ENCODE results near the gene GPS1.
"Not testable (repeated sequence)": the region's sequence is repeated elsewhere in the genome, so short reads cannot be mapped to it uniquely, and the experiment has no call there.

The GPS1 gene

DNA sequence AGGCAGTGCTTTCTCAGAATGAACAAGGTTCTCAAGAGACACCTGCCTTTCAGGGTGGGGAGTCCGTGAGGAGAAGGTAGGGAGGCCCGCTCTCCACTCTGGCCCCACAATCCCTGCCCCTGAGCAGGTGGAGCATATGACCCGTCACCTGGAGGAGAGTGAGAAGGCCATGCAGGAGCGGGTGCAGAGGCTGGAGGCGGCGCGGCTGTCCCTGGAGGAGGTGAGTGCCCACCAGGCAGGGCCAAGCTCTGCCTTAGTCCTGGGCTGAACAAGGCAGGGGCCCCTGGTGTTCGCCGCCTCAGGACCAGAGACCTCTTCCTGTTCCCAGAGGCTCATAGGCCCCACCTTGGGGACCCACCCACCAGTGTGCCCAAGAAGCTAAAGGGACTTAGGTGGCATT is 22.7 kb upstream of the GPS1 start:
- DNase-seq (ENCODE audit: low spot score), result no peak

DNA sequence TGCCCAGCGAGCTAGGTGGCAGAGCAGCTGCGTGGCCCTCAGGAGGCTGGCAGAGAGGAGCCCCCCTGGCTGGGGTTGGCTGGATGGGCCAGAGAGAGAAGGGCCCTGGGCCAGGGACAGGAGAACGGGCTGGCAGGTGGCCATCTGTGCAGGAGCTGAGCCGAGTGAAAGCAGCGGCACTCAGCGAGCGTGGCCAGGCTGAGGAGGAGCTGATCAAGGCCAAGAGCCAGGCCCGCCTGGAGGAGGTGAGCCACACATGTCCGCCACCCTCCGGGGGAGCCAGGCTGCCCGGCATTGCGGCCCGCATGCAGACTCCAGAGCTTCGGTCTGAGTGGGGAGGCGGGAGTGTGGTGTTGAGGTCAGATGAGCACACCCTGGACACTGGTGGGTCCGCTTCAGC is 22.3 kb upstream of the GPS1 start:
- DNase-seq (ENCODE audit: low spot score), result no peak

DNA sequence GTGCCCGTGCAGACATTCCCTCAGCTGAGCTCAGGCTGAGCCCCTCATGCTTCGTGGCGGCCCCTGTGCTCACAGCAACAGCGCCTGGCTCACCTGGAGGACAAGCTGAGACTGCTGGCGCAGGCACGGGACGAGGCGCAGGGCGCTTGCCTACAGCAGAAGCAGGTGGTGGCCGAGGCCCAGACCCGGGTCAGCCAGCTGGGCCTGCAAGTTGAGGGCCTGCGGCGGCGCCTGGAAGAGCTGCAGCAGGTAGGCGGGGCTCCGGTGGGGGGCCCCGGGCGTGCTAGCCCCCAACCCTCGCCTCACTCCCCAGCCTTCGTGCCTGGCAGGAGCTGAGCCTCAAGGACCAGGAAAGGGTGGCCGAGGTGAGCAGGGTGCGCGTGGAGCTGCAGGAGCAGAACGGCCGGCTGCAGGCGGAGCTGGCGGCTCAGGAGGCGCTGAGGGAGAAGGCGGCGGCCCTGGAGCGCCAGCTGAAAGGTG is 21.7 kb upstream of the GPS1 start:
- DNase-seq (ENCODE audit: low spot score), result no peak

DNA sequence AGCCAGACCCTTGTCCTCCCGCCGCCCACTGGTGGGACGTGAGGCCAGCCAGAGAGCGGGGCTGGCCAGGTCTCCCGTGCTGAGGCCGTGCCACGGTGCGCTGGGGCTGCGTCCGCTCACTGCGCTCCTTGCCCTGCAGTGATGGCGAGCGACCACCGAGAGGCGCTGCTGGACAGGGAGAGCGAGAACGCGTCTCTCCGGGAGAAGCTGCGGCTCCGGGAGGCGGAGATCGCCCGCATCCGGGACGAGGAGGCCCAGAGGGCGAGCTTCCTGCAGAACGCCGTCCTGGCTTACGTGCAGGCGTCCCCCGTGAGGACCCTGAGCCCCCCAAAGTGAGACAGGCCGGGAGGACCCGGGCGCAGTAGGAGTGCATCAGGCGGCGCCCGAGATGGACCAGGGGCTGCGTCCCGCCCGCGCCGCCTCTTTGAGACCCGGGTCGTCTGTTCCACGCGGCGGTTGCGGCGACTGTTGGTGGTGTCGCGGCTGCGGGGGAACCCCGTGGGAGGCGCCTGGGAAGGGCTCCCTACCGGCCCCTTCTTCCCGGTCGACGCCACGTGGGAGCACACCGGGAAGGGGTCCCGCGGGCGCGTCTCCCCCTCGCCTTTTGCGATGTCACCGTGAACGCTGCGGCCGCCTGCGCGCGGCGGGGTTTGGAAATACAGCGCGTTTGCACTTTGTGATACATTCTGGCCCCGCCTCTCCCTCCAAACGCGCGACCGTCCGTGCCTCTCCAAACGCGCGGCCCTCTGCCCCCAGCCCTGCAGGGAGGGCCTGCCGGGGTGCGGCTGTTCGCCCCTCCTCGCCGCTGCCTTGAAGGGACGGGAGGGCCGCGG is 21.0 kb upstream of the GPS1 start:
- peak; percentile 90 for DNase-seq (ENCODE audit: low spot score)

DNA sequence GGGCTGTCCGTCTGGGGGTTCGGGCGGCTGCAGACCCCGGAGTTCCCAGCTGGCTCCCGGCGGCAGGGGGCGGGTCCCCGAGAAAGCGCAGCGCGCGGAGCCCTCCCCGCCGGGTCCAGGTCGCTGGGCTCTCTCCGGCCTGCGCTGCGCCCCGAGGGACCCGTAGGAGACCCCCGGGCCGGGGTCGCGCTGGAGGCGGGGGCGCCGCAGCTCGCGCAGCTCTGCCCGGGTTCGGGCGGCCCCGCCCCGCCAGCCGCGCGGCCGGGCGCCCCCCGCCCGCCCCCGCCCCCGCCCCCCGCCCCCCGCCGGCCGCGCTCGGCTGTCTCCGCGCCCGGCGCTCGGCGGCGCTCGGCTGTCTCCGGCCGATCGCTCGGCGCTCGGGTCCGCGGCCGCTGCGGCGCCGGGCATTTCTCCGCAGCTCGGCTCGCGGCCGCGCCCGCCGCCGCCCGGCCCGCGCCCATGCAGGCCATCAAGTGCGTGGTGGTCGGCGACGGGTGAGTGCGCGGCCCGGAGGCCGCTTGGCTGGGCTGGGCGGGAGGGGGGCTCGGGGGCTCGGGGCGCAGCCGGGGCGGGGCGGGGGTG is 20.3 kb upstream of the GPS1 start, which contains the start of gene RAC3:
Gene RAC3, plus strand, starts transcription at position 376 of the 582 bp plus-strand sequence. Its CDS starts 84 bp downstream, at position 460.
- peak; percentile 72 for DNase-seq (ENCODE audit: low spot score)

DNA sequence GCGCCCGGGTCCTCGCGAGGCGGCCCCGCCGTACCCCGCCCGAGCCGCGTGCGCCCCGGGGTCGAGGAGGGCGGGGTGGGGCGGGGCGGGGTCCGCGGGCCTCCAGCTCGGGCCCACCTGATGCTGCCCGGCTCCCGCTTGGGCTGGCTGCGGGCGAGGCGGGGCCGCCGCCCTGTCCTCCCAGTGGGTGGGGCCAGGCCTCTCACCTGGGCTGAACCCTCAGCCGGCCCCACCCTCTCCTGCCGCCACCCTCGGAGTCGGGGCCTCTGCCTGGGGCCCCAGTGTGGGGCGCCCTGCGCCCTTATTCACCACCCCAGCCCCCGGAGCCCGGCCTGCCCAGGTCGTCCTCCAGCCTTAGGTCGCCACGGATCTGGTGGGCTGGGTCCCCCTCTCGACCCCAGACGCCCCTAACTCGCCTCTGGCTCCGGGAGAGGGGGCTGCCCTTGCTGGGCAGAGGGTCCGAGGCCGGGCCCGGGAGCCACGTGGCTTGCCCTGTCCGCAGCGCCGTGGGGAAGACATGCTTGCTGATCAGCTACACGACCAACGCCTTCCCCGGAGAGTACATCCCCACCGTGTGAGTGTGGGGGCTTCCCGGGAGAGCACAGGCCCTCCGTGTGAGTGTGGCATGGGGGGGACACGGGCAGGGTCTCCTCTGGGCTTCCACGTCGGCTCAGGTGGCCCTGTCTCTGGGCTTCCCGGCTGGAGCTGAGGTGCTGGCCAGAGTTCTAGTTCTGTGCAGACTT is 19.6 kb upstream of the GPS1 start:
- no peak for DNase-seq (ENCODE audit: low spot score)

DNA sequence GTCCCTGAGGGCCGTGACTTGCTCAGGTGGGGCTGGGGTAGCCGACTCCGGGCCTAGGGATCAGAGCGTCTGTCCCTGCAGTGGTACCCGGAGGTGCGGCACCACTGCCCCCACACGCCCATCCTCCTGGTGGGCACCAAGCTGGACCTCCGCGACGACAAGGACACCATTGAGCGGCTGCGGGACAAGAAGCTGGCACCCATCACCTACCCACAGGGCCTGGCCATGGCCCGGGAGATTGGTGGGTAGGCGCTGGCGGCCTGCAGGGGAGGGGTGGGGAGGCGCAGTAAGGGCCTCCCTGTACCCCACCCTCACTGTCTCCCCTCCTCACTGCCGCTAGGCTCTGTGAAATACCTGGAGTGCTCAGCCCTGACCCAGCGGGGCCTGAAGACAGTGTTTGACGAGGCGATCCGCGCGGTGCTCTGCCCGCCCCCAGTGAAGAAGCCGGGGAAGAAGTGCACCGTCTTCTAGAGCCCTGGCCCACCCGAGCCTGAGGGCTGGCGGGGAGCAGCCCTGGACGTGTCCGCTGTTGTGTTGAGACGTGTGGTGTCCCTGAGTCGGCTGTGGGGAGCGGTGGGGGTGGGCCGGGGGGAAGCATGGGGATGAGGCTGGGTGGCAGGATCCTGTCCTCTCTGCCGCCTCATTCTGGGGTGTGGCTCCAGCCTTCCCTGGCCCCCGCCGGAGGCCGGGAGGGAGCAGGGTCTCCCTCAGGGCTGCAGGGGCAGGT is 18.2 kb upstream of the GPS1 start:
- no peak for DNase-seq (ENCODE audit: low spot score)

DNA sequence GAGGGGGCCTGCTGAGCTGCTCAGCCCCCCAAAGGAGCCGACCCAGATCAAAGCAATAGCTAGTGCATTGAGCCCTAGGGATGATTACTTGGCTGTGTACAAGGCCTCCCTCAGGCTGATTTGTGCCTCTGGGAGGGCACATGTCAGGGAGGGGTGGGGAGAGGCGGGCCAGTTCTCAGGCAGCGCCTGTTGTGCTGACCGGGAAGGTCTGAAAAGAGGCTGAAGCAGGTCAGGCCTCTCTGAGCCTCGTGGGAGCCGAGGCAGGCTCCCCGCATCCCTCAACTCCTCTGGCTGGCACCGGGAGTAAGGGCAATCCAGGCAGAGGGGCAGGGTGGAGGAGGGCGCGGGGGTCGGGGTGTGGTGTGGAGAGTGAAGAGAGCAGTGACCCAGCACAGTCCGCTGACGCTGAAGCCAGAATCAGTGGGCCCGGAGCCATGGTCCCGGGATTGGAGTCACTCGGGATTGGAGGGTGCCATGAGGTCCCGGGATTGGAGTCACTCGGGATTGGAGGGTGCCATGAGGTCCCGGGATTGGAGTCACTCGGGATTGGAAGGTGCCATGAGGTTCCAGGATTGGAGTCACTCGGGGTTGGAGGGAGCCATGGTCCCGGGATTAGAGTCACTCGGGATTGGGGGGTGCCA is 17.2 kb upstream of the GPS1 start:
- DNase-seq (ENCODE audit: low spot score), result no peak

DNA sequence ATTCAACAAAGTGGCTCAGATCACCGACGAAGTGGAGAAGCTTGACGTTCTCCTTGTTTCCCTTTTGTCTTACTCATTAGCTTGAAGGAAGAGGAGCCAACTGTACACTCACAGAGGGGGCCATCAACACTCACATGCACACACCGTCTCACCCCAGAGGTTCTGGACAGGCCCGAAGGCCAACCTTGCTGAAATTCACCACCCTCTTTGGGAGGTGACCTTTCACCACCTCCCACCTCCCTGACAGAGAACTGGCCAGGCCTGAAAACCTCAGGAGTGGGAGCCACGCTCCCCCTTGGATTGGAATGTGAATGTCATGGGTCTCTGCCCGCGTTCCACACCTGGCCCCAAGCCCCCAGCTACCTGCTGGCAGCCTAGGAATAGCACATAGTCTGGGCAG is 16.2 kb upstream of the GPS1 start:
- no peak for DNase-seq (ENCODE audit: low spot score)

DNA sequence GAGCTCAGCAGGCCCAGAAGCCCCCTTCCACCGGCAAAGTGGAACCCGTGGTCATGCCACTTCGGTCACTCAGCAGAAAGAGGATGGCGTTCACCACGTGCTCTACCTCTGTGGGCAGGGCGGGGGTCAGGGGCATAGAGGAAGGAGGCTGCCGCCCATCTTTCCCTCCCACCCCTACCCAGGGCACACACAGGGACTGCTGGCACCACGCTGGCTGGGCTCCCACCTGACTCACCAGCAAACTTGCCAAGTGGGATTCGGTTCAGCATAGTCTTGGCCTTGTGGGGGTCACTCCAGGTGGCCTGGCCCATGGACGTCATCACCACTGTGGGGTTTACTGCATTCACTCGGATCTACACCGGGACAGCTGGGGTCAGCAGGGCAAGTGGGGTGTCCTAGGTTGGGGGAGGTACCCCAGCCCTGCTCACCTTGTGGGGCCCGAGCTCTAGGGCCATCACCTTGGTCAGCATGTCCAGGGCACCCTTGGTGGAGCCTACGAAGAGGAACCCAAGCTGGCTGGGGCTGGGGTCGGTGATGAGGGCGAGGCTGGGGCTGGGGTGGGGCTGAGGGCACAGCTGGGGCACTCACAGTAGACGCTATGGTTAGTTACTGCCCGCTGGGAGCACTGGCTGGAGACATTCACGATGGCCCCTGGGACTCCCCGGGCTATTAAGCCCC is 15.6 kb upstream of the GPS1 start:
- no peak for DNase-seq (ENCODE audit: low spot score)

DNA sequence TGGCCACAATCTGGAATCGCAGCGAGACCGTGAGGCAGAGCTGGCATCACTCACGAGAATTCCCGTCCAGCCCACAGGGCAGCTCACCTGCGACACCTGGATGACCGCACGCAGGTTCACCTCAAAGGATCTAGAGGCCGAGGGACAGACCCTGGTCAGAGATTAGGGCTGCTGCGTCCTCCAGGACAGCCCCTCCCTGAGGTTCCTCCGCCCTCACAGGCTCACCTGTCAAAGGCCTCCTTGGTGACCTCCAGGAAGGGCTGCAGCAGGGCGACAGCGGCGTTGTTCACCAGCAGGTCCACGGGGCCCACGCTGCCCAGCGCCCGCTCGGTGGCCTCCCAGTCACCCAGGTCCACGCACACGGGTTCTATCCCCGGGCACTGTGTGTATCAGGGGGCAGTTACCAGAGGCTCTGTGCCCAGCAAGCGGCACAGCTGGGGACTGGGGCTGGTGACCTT is 15.0 kb upstream of the GPS1 start:
- no peak for DNase-seq (ENCODE audit: low spot score)

DNA sequence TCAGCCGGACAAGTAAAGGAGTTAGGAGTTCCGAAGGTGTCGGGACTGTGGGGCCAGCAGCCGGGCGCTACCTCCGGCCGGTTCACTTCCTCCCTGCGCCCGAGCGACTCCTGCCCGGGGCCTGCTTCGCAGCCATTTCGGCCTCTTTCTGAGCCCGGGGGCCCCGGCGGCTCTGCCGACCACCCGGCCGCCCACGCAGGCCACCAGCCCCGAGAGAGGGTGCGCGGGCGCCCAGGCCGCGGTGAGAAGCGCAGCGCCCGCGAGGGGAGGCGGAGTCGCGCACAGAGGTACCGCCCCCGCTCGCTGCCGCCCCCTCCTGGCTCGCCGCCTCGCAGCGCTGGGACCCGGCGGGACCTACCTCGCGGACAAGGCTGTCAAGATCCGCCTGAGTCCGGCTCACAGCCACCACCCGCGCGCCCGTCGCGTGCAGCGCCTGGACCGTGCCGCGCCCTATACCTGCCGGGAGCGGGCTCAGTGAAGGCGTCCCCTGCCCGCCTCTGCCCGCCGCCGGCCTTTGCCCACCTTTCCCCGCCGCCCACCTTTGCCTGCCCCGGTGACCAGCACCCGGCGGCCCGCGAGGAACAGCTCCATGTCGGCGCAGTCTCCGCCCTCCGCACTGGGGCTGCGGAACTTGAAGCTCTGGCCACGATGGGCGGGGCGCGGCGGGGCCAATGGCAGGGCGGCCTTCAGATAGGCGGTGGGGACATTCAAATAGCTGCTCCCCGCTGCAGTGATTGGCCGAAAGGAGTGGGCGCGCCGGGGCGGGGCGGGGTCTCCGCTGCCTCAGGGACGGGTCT is 14.4 kb upstream of the GPS1 start, which contains the start of gene DCXR:
Gene DCXR, minus strand, starts transcription at position 606 of the 797 bp plus-strand sequence. Its CDS starts 15 bp downstream, at position 591.
- peak; percentile 97 for DNase-seq (ENCODE audit: low spot score)

DNA sequence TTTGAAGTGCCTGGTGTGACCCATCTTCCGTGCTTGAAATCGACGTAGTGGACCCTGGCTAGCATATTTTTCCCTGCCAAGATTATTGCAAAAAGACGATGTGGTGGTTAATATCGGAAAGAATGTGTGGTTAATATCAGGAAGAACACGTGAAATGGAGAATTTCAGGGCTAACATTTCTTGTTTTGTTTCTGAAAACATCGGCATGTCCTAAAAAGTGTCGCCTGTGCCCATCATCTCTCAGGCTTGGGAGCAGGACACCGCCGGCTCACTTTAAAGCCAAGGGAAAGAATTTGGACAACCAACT is 13.9 kb upstream of the GPS1 start:
- DNase-seq (ENCODE audit: low spot score), result no peak

DNA sequence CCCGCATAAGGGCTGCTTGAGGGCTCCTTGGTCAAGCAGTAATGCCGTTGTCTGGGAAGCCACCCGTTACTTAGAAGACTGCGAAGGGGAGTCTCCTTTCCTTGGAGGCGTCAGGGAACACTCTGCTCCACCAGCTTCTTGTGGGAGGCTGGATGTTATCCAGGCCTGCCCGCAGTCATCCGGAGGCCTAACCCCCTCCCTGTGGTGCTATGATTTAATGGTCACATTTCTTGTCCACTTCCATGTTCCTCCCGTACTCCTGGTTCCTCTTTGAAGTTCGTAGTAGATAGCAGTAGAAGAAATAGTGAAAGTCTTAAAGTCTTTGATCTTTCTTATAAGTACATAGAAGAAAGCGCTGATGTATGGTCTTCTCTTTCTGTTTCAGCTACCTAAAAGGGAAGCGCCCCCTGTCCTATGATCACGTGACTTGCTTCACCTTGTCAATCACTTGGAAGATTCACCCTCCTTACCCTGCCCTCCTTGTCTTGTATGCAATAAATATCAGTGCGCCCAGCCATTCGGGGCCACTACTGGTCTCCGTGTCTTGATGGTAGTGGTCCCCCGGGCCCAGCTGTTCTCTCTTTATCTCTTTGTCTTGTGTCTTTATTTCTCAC is 12.8 kb upstream of the GPS1 start:
- not testable (repeated sequence) for DNase-seq (ENCODE audit: low spot score)

DNA sequence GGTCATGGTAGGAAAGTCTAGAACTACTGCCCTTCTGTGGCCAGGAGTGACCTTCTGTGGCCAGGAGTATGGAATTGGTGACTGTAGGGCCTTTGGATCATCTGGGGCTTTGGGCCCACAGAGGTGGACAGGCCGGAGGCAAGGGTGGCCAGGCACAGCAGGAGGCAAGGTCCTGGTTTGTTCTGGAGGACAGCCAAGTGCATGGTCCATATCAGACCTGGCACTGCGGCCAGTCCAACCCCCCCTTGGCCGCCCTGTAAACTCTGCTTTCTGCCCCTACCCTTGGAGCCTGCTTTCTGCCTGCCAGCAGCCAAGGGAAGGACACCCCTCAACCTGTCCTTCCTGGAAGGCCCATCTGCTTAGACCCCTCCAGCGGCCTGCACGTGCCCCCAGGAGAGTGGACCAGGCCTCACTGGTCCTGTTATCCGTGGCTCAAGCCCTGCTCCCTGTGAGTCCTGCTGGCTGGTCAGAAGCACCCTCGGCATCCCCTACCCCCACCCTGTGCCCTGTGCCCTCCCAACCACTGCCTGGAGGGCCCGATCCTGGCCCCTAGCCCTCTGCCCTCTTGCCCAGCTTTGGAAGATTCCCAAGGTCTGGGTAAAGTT is 11.9 kb upstream of the GPS1 start:
- DNase-seq (ENCODE audit: low spot score), result no peak

DNA sequence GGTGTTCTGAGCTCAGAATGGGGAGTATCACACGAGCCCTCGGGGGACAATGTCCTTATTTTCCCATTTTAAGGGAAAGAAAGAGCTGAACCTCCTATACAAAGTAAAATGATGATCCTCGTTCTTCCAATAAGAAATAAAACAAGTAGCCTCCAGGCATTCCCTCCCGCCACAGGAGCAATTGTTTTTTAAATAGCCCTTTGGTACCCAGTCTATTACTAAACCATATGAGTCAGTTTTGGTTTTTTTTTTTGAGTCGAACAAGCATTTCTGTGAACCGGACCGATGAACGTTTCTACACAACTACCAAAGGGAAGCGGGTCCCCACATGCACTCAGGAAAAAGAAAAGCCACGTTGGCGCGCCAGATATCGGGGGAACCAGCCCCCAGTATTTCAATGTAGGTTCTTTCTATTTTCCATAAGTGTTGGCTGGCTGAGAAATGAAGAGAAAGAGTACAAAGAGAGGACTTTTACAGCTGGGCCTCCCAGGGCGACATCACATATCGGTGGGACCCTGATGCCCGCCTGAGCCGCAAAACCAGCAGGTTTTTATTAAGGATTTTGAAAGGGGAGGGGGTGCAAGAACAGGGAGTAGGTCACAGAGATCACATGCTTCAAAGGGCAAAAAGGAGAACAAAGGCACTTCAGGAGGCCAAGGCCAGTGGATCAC is 10.4 kb upstream of the GPS1 start:
- no peak for DNase-seq (ENCODE audit: low spot score)

DNA sequence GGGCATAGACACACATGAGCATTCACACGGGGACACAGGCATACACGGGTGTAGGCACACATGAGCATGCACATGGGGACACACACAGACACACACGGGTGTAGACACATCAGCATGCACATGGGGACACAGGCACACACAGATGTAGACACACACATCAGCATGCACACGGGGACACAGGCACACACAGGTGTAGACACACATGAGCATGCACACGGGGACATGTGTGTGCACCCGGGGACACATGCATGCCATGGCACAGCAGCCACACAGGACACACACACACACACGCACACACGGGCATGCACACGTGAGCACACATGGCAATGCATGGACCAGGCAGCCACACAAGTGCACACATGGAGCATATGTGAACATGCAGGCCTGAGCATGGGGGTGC is 9.0 kb upstream of the GPS1 start:
- no peak for DNase-seq (ENCODE audit: low spot score)

DNA sequence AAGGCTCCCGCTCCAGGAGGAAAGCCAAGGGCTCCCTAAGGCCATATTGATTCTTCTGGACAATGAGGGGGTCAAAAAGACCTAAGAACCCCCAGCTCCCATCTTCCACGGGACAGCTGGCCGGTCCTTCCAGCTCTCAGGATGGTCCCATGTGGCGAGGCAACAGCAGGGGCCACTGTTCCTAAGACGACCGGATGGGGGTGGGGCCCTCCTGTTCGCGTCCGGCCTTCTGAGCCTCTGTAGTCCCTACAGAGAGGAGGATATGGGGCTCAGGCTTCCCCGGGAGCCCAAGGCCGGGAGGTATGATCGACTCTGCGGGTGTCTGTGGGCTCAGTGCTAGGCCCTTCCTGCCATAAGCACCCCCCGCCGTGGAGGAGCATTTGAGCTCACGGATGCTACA is 8.2 kb upstream of the GPS1 start:
- DNase-seq (ENCODE audit: low spot score), result no peak

Data from AG20443 (cell line).